Lung (tissue), 12 donors: ENCODE measurements around the gene GNPAT. TPM values are rescaled to one million over a fixed set of nuclear protein-coding genes. Genes with fewer than 3 reads are reported as not detected.

Experiments used
- ATAC-seq: fragments of 200-7000 bp; cut with Tn5 transposase; one replicate; pipeline ENCODE4 v1.9.1; 2020; ENCODE audit warnings: moderate number of reproducible peaks; ENCODE audit not compliant: insufficient read depth, low FRiP score
- DNase-seq, 3 donors: peaks; one replicate each; pipeline ENCODE4 v3.0.0-alpha.2; 2013 to 2017
- H3K27ac ChIP-seq, 2 donors: one replicate each; pipeline ENCODE4 v1.5.1; 2013; ENCODE audit warnings: mild to moderate bottlenecking in 2 of 2, moderate library complexity in 2 of 2, control low read depth in 1 of 2, inconsistent platforms in 1 of 2, low read depth in 1 of 2, low read length in 1 of 2
- H3K27me3 ChIP-seq, 3 donors: one replicate each; pipeline ENCODE4 v1.5.1; 2013; ENCODE audit warnings: low read length in 2 of 3; ENCODE audit not compliant: control insufficient read depth in 3 of 3, insufficient read depth in 3 of 3
- H3K36me3 ChIP-seq, 4 donors: one replicate each; pipeline ENCODE4 v1.5.1; 2013; ENCODE audit warnings: low read length in 4 of 4, mild to moderate bottlenecking in 1 of 4, moderate library complexity in 1 of 4; ENCODE audit not compliant: control insufficient read depth in 4 of 4, insufficient read depth in 4 of 4
- H3K4me1 ChIP-seq, 5 donors: one replicate each; pipeline ENCODE4 v1.5.1; 2013; ENCODE audit warnings: low read length in 5 of 5, mild to moderate bottlenecking in 2 of 5, moderate library complexity in 1 of 5; ENCODE audit not compliant: control insufficient read depth in 5 of 5, insufficient read depth in 5 of 5
- H3K4me3 ChIP-seq: one replicate; pipeline ENCODE4 v1.5.1; 2013; ENCODE audit warnings: mild to moderate bottlenecking, control low read depth, moderate library complexity
- H3K9ac ChIP-seq, 2 donors: one replicate each; pipeline ENCODE4 v1.5.1; 2013; ENCODE audit warnings: low read length in 2 of 2, control low read depth in 1 of 2; ENCODE audit not compliant: insufficient read depth in 1 of 2
- H3K9me3 ChIP-seq, 4 donors: one replicate each; pipeline ENCODE4 v1.5.1; 2013; ENCODE audit warnings: low read length in 3 of 4, mild to moderate bottlenecking in 1 of 4, moderate library complexity in 1 of 4; ENCODE audit not compliant: control insufficient read depth in 4 of 4, insufficient read depth in 3 of 4
- CTCF ChIP-seq: IDR thresholded peaks from 2 replicates; pipeline ENCODE4 v1.5.1; 2012; ENCODE audit warnings: mild to moderate bottlenecking; ENCODE audit errors: control extremely low read depth, extremely low read depth
- WGBS, 2 donors: extraction: QIAGEN DNeasy Blood & Tissue Kit; methylation state at CpG; one replicate each; pipeline ENCODE4 v1.1.7; 2013; 5-methylcytosine and 5-hydroxymethylcytosine counted together
- polyA plus RNA-seq, 2 donors: library from polyadenylated mRNA; stranded (reverse); fragments of 200-250 nt; gene quantifications; one replicate each; pipeline ENCODE4 v1.2.1, GENCODE V29; 2013
- total RNA-seq, 2 donors: library from RNA; depleted of rRNA in 1 of 2; stranded (reverse); fragments of >200 nt in 1 of 2; gene quantifications; one replicate each; pipeline ENCODE4 v1.2.1, GENCODE V29; 2014 to 2021
- donor health status: control.
- donor health status: control.
- donor health status: Bipolar disorder and iron deficiency.
- donor health status: healthy.
- donor health status: DM: yes; HTN: yes; CAD: no.

Gene GNPAT
- total and polyA plus RNA-seq, 4 donors, result 24.6 to 50.5 (median 37.1) TPM

GRCh38 chr1:231201375-231201978 lies 39.5 kb upstream of the GNPAT start:
- H3K27ac ChIP-seq, result no peak overlapping the region
- TF ChIP-seq CTCF, result no peak
- WGBS, 2 donors, result 72 to 85% methylated on average over 16 of the region's 16 CpGs
- no peak overlapping the region for H3K9ac ChIP-seq
- H3K36me3 ChIP-seq, result no peaks in the 10 kb centered on the region
- peak in 1 of 3 donors; percentile 49 for DNase-seq
- no peak for ATAC-seq
- peaks cover 0 to 5% (median 3%) of the 10 kb centered on the region in 3 donors for H3K27me3 ChIP-seq
- no peaks in the 10 kb centered on the region for H3K9me3 ChIP-seq
- H3K4me3 ChIP-seq, result no peak overlapping the region
- peaks cover 0 to 29% (median 20%) of the 10 kb centered on the region in 5 donors for H3K4me1 ChIP-seq

- peaks cover 0 to 5% (median 3%) of the 10 kb centered on the region in 3 donors for H3K27me3 ChIP-seq
- ATAC-seq, result no peak
- H3K9ac ChIP-seq, result no peak overlapping the region
- H3K9me3 ChIP-seq, result no peaks in the 10 kb centered on the region
- no peak overlapping the region for H3K27ac ChIP-seq
- no peak overlapping the region for H3K4me3 ChIP-seq
- no peak for TF ChIP-seq CTCF
- WGBS, 2 donors, result 59 to 65% methylated on average over 5 of the region's 5 CpGs
- H3K36me3 ChIP-seq, result no peaks in the 10 kb centered on the region
- DNase-seq, result no peak
- H3K4me1 ChIP-seq, result peaks cover 0 to 23% (median 13%) of the 10 kb centered on the region in 5 donors
These were observed 38.9 kb upstream of the GNPAT start for GRCh38 chr1:231201979-231202633.

GRCh38 chr1:231203259-231204057 lies 37.6 kb upstream of the GNPAT start:
- peaks cover 0 to 19% (median 11%) of the 10 kb centered on the region in 5 donors for H3K4me1 ChIP-seq
- H3K36me3 ChIP-seq, result no peaks in the 10 kb centered on the region
- ATAC-seq (no peak), DNase-seq (no peak)
- no peak overlapping the region for H3K4me3 ChIP-seq
- TF ChIP-seq CTCF, result no peak
- H3K27me3 ChIP-seq, result peaks cover 0 to 3% (median 2%) of the 10 kb centered on the region in 3 donors
- WGBS, 2 donors, result 85 to 93% methylated on average over 21 of the region's 21 CpGs
- H3K9ac ChIP-seq, result no peak overlapping the region
- H3K9me3 ChIP-seq, result no peaks in the 10 kb centered on the region
- no peak overlapping the region for H3K27ac ChIP-seq
